ENCODE data around the gene ADAMTSL5. TPM values are rescaled to one million over a fixed set of nuclear protein-coding genes. Genes with fewer than 3 reads are reported as not detected.

ADAMTSL5 gene
- total and polyA plus RNA-seq, 9 of the 15 experiments (the other 6 are each of a cell fraction or from before 2014, with no cell fraction given), result 1.0 to 11.6 (median 4.1) TPM

- no peak for TF ChIP-seq MAFF (IDR thresholded peaks at IDR 0.05; ENCODE audit: low read length)
Observed at GRCh38 chr19:1495051-1495798, 17.6 kb downstream of the ADAMTSL5 start (continued).

- intact Hi-C loops (cut with micrococcal nuclease), result no loop called here
- TF ChIP-seq CGGBP1 (CRISPR knock-in tag; IDR thresholded peaks at IDR 0.05) (no peak), ZNF668 (CRISPR knock-in tag; IDR thresholded peaks at IDR 0.05) (no peak), BHLHE40 (IDR thresholded peaks at IDR 0.05; ENCODE audit: low read length) (no peak)
- POLR2A ChIA-PET, result no interaction called here
- 33% methylated on average over 14 of the region's 15 CpGs for WGBS (ENCODE audit: insufficient coverage, low coverage, missing lambda C conversion rate)
- CTCF ChIA-PET (ENCODE audit: low intra/inter-chr PET ratio), result no interaction called here
- Histone ChIP-seq H3K4me2 (ENCODE audit: insufficient read depth, low read length) (no peak overlapping the region; the same call in 1 of the 2 replicates), H3K9me3 (replicated peaks; ENCODE audit: control insufficient read depth, insufficient read depth, low read depth, low read length) (no peaks in the 10 kb centered on the region), H2AFZ (ENCODE audit: low read depth, low read length) (no peak overlapping the region), H3K36me3 (ENCODE audit: control insufficient read depth, insufficient read depth, low read length) (no peaks in the 10 kb centered on the region), H3K4me3 (no peak overlapping the region), H4K20me1 (replicated peaks; ENCODE audit: control insufficient read depth, insufficient read depth, low read length) (peaks cover 6% of the 10 kb centered on the region; the same call in 1 of the 2 replicates), H3K9me1 (ENCODE audit: control insufficient read depth, insufficient read depth, low read length) (no peaks in the 10 kb centered on the region), H3K27me3 (ENCODE audit: control insufficient read depth in 2 of 2, insufficient read depth in 2 of 2, low read length in 2 of 2) (no peaks in the 10 kb centered on the region), H3K79me2 (ENCODE audit: control insufficient read depth, insufficient read depth, low read length) (peaks cover 27% of the 10 kb centered on the region), H3K4me1 (replicated peaks in 1 of 2; ENCODE audit: control insufficient read depth in 2 of 2, insufficient read depth in 2 of 2, low read length in 2 of 2) (peaks cover 26 to 88% of the 10 kb centered on the region in 2 experiments), H3K9ac (ENCODE audit: insufficient read depth in 1 of 2, low read depth in 2 of 2, low read length in 2 of 2) (peak overlapping the region in 1 of 2 experiments; percentile 75; a peak in 1 of 4 replicates), H3K27ac (ENCODE audit: extremely low read depth, low read depth, low read length) (no peak overlapping the region; the same call in 2 of the 3 replicates)
- ATAC-seq (no peak), DNase-seq (ENCODE audit: extremely low read depth in 1 of 4, low spot score in 3 of 4) (no peak), FAIRE-seq (no peak)
- BruUV-seq (replicated peaks), result TSS peak; percentile 8
- in situ Hi-C loops (cut with MboI), result no loop called here
Observed at GRCh38 chr19:1494115-1494815, 18.6 kb downstream of the ADAMTSL5 start.
